Neural progenitor cell (in vitro differentiated cells): Measurements from ENCODE around the gene ODC1. TPM values are rescaled to one million over a fixed set of nuclear protein-coding genes. Genes with fewer than 3 reads are reported as not detected.

Experiments used
- DNase-seq: peaks from one replicate; pipeline ENCODE4 v3.0.0-alpha.2; 2016; ENCODE audit warnings: low spot score
- H2AFZ ChIP-seq: fragments of 200-600 bp; sonication (generic); replicated peaks from 2 replicates; pipeline ENCODE4 v1.6.1; 2016; ENCODE audit warnings: antibody characterized with exemption
- H3F3A ChIP-seq: fragments of 200-600 bp; sonication (generic); 2 replicates; pipeline ENCODE4 v1.6.1; 2016; ENCODE audit warnings: antibody characterized with exemption, low read depth
- H3K27ac ChIP-seq: fragments of 200-600 bp; sonication (generic); 2 replicates; pipeline ENCODE4 v1.5.1; 2016; ENCODE audit warnings: mild to moderate bottlenecking
- H3K27me3 ChIP-seq: fragments of 200-600 bp; sonication (generic); 2 replicates; pipeline ENCODE4 v1.6.1; 2016; ENCODE audit warnings: mild to moderate bottlenecking, moderate library complexity
- H3K36me3 ChIP-seq: fragments of 200-600 bp; sonication (generic); 2 replicates; pipeline ENCODE4 v1.5.1; 2016
- H3K4me1 ChIP-seq: fragments of 200-600 bp; sonication (generic); 2 replicates; pipeline ENCODE4 v1.6.1; 2016; ENCODE audit warnings: mixed run types
- H3K4me2 ChIP-seq: fragments of 200-600 bp; sonication (generic); 2 replicates; pipeline ENCODE4 v1.6.1; 2016
- H3K4me3 ChIP-seq: fragments of 200-600 bp; sonication (generic); 2 replicates; pipeline ENCODE4 v1.5.1; 2016
- H3K79me2 ChIP-seq: fragments of 200-600 bp; sonication (generic); 2 replicates; pipeline ENCODE4 v1.6.1; 2016; ENCODE audit warnings: low read depth
- H3K9ac ChIP-seq: fragments of 200-600 bp; sonication (generic); 2 replicates; pipeline ENCODE4 v1.6.1; 2016
- H3K9me3 ChIP-seq: fragments of 200-600 bp; sonication (generic); 2 replicates; pipeline ENCODE4 v1.5.1; 2016; ENCODE audit warnings: low read depth
- H4K20me1 ChIP-seq: fragments of 200-600 bp; sonication (generic); 2 replicates; pipeline ENCODE4 v1.6.1; 2016; ENCODE audit warnings: low read depth
- H3K27ac Mint-ChIP-seq: 3 replicates; pipeline ENCODE4 v1.8.0; 2021; ENCODE audit warnings: mixed read lengths
- H3K27me3 Mint-ChIP-seq: 2 replicates; pipeline ENCODE4 v1.8.0; 2022; ENCODE audit warnings: low read depth, mild to moderate bottlenecking, inconsistent platforms, moderate library complexity, mixed read lengths; ENCODE audit not compliant: insufficient read depth
- H3K36me3 Mint-ChIP-seq: 3 replicates; pipeline ENCODE4 v1.8.0; 2021; ENCODE audit warnings: mixed read lengths
- H3K4me1 Mint-ChIP-seq: 3 replicates; pipeline ENCODE4 v1.8.0; 2021; ENCODE audit warnings: mixed read lengths
- H3K4me3 Mint-ChIP-seq: 3 replicates; pipeline ENCODE4 v1.8.0; 2021; ENCODE audit warnings: mild to moderate bottlenecking, moderate library complexity, mixed read lengths
- H3K9me3 Mint-ChIP-seq: 3 replicates; pipeline ENCODE4 v1.8.0; 2020; ENCODE audit warnings: mixed read lengths
- EZH2 ChIP-seq: fragments of 200-600 bp; sonication (generic); IDR thresholded peaks from 2 replicates; pipeline ENCODE4 v1.6.1; 2017; ENCODE audit warnings: antibody characterized with exemption, mild to moderate bottlenecking, moderate library complexity
- EZH2phosphoT487 ChIP-seq: fragments of 200-600 bp; sonication (generic); IDR thresholded peaks from 2 replicates; pipeline ENCODE4 v1.6.1; 2017; ENCODE audit warnings: antibody characterized with exemption
- total RNA-seq: library from RNA; depleted of rRNA; stranded (reverse); fragments of >200 nt; gene quantifications from 2 replicates; pipeline ENCODE4 v1.2.3, GENCODE V29; 2015; ENCODE audit warnings: low replicate concordance
- TF ChIP-seq, protein P1 (sequence below): fragments of 200-600 bp; sonication (generic); IDR thresholded peaks from 2 replicates; pipeline ENCODE4 v1.5.1; 2017; ENCODE audit warnings: antibody characterized with exemption, mild to moderate bottlenecking

ODC1 gene
- total RNA-seq, 1 donor from 2014 or later, result 437 TPM

DNA sequence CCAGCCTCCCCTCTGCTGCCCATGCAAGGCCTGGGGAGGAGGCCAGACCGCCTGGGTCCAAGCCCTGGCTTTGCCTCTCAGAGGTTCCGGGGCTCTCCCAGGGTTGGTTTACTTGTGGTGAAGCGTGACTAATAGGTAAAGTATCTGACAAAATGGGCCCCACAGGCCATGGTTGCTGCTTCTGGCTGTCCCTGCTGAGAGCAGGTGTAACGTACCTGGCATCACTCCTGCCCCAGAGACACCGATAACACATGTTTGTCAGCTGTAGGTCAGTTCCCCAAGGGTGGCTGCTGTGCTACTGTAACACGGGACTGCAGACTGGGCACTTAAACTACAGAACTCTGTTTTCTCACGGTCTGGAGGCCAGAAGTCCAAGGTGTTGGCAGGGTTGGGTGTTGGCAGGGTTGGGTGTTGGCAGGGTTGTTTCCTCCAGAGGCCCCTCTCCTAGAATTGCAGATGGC lies 34.1 kb downstream of the ODC1 start:
- Mint-ChIP-seq H3K4me3 (no peak overlapping the region), H3K4me1 (peaks cover 10% of the 10 kb centered on the region), H3K9me3 (no peaks in the 10 kb centered on the region), H3K27me3 (peaks cover 2% of the 10 kb centered on the region), H3K27ac (no peak overlapping the region), H3K36me3 (no peaks in the 10 kb centered on the region)
- Histone ChIP-seq H2AFZ (no peak overlapping the region), H4K20me1 (no peaks in the 10 kb centered on the region), H3K9me3 (no peaks in the 10 kb centered on the region), H3K4me3 (no peak overlapping the region), H3K79me2 (no peaks in the 10 kb centered on the region), H3K4me2 (no peak overlapping the region), H3K27me3 (no peaks in the 10 kb centered on the region), H3K36me3 (no peaks in the 10 kb centered on the region), H3K9ac (no peak overlapping the region), H3K27ac (no peak overlapping the region), H3K4me1 (no peaks in the 10 kb centered on the region), H3F3A (no peaks in the 10 kb centered on the region)
- TF ChIP-seq, protein P1, sequence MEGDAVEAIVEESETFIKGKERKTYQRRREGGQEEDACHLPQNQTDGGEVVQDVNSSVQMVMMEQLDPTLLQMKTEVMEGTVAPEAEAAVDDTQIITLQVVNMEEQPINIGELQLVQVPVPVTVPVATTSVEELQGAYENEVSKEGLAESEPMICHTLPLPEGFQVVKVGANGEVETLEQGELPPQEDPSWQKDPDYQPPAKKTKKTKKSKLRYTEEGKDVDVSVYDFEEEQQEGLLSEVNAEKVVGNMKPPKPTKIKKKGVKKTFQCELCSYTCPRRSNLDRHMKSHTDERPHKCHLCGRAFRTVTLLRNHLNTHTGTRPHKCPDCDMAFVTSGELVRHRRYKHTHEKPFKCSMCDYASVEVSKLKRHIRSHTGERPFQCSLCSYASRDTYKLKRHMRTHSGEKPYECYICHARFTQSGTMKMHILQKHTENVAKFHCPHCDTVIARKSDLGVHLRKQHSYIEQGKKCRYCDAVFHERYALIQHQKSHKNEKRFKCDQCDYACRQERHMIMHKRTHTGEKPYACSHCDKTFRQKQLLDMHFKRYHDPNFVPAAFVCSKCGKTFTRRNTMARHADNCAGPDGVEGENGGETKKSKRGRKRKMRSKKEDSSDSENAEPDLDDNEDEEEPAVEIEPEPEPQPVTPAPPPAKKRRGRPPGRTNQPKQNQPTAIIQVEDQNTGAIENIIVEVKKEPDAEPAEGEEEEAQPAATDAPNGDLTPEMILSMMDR, result no peak
- no peak for TF ChIP-seq EZH2phosphoT487
- no peak for TF ChIP-seq EZH2
- DNase-seq, result no peak

- no peaks in the 10 kb centered on the region for H3K79me2 ChIP-seq
- Mint-ChIP-seq H3K9me3 (no peaks in the 10 kb centered on the region), H3K27me3 (peaks cover 2% of the 10 kb centered on the region), H3K36me3 (no peaks in the 10 kb centered on the region), H3K4me1 (peaks cover 14% of the 10 kb centered on the region), H3K27ac (no peak overlapping the region), H3K4me3 (no peak overlapping the region)
- H3K27me3 ChIP-seq, result no peaks in the 10 kb centered on the region
- no peaks in the 10 kb centered on the region for H4K20me1 ChIP-seq
- no peaks in the 10 kb centered on the region for H3K4me1 ChIP-seq
- no peaks in the 10 kb centered on the region for H3K36me3 ChIP-seq
- no peaks in the 10 kb centered on the region for H3K9me3 ChIP-seq
- no peaks in the 10 kb centered on the region for H3F3A ChIP-seq
- no peak overlapping the region for H2AFZ ChIP-seq
- H3K4me3 ChIP-seq, result no peak overlapping the region
- no peak overlapping the region for H3K27ac ChIP-seq
- H3K9ac ChIP-seq, result no peak overlapping the region
- TF ChIP-seq EZH2phosphoT487 (no peak), EZH2 (no peak)
- TF ChIP-seq, protein P1, result no peak
- no peak for DNase-seq
- no peak overlapping the region for H3K4me2 ChIP-seq
These were observed 34.6 kb downstream of the ODC1 start for GRCh38 chr2:10413503-10413902.

DNA sequence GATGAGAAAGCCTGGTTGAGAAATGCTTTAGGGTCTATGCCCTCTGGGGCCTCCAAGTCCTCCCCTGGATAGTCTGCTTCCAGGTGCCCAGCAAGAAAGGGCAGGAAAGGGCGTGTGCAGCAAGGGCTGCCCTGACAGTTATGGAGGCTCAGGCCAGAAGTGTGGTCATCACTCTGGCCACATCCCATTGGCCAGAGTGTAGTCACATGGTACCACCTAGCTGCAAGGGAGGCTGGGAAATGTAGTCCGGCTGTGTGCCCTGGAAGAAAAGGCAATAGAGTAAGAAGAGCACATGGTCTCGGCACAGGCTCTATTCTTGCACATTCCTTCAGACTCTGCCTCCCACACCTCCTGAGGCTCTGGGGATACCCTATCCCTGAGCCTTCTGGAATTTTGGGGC lies 35.7 kb downstream of the ODC1 start:
- Histone ChIP-seq H3K79me2 (no peaks in the 10 kb centered on the region), H3K9me3 (no peaks in the 10 kb centered on the region), H3K27me3 (no peaks in the 10 kb centered on the region), H3K4me2 (no peak overlapping the region), H4K20me1 (no peaks in the 10 kb centered on the region), H3K36me3 (no peaks in the 10 kb centered on the region), H3K4me3 (no peak overlapping the region), H2AFZ (no peak overlapping the region), H3K9ac (no peak overlapping the region), H3K27ac (no peak overlapping the region), H3F3A (no peaks in the 10 kb centered on the region), H3K4me1 (no peaks in the 10 kb centered on the region)
- Mint-ChIP-seq H3K27me3 (peaks cover 2% of the 10 kb centered on the region), H3K4me1 (peaks cover 20% of the 10 kb centered on the region), H3K9me3 (no peaks in the 10 kb centered on the region), H3K36me3 (no peaks in the 10 kb centered on the region), H3K4me3 (no peak overlapping the region), H3K27ac (no peak overlapping the region)
- TF ChIP-seq EZH2phosphoT487 (no peak), EZH2 (no peak)
- TF ChIP-seq, protein P1, result no peak
- DNase-seq, result peak; percentile 66
